Activated CD8-positive, alpha-beta T cell treated with anti-CD3 and anti-CD28 coated beads, Interleukin-2, amount 10 ng/mL, durations not matched to agents 7 days and 5 days (primary cell): ENCODE measurements around the gene RNF215. TPM values are rescaled to one million over a fixed set of nuclear protein-coding genes. Genes with fewer than 3 reads are reported as not detected.
"Not testable (repeated sequence)": the region's sequence is repeated elsewhere in the genome, so short reads cannot be mapped to it uniquely, and the experiment has no call there.

Source experiments
- ATAC-seq: fragments of 150-1000 bp; cut with Tn5 transposase; one replicate; pipeline ENCODE4 v1.10.0; 2021; ENCODE audit warnings: moderate library complexity
- CTCF ChIA-PET: fragments of 350-600 bp; sonication (Branson Sonifier 250); formaldehyde crosslinking; loops from one replicate; lab custom pipeline; 2021; ENCODE audit warnings: antibody characterized with exemption; lab: Charles Lee
- POLR2A ChIA-PET: fragments of 350-600 bp; sonication (Branson Sonifier 250); formaldehyde crosslinking; loops from one replicate; lab custom pipeline; 2021; ENCODE audit warnings: antibody characterized with exemption; lab: Charles Lee
- DNase-seq: peaks from one replicate; pipeline ENCODE4 v3.0.0-alpha.2; 2020
- H3K27ac Mint-ChIP-seq: one replicate; pipeline ENCODE4 v1.8.0; 2021; ENCODE audit warnings: mild to moderate bottlenecking, mixed read lengths
- H3K27me3 Mint-ChIP-seq: one replicate; pipeline ENCODE4 v1.8.0; 2021; ENCODE audit warnings: low read depth, mixed read lengths
- H3K36me3 Mint-ChIP-seq: one replicate; pipeline ENCODE4 v1.8.0; 2021; ENCODE audit warnings: low read depth, mixed read lengths
- H3K4me1 Mint-ChIP-seq: one replicate; pipeline ENCODE4 v1.8.0; 2021; ENCODE audit warnings: low read depth, mixed read lengths
- H3K4me3 Mint-ChIP-seq: one replicate; pipeline ENCODE4 v1.8.0; 2021; ENCODE audit warnings: mild to moderate bottlenecking, mixed read lengths
- H3K9me3 Mint-ChIP-seq: one replicate; pipeline ENCODE4 v1.8.0; 2022; ENCODE audit warnings: mixed read lengths; ENCODE audit not compliant: insufficient read depth
- total RNA-seq, 2 experiments: library from RNA; stranded (reverse); gene quantifications; one replicate each; pipeline ENCODE4 v1.2.3, GENCODE V29; 2021

Gene RNF215
- total RNA-seq, 2 experiments from 2014 or later = 12.0 to 14.6 TPM

- Mint-ChIP-seq H3K4me3 (no peak overlapping the region), H3K36me3 (peaks cover 92% of the 10 kb centered on the region), H3K4me1 (no peaks in the 10 kb centered on the region), H3K9me3 (no peaks in the 10 kb centered on the region), H3K27ac (no peak overlapping the region), H3K27me3 (no peaks in the 10 kb centered on the region)
- DNase-seq (no peak), ATAC-seq (no peak)
- ChIA-PET POLR2A (interaction anchor here (0.9 to 1.3 kb wide), 3 partner anchors 16 to 40 kb away, joined by 3 to 4 read pairs (median 4); partner anchors contain the start of genes CCDC157 and SF3A1), CTCF (interaction anchor here (1.0 to 1.4 kb wide), 2 partner anchors 47 to 53 kb away, joined by 4 to 6 read pairs; partner anchors contain the start of gene RNF215)
Observed at GRCh38 chr22:30340911-30341685, 46.1 kb downstream of the RNF215 start.

GRCh38 chr22:30338802-30339201 is 48.4 kb downstream of the RNF215 start:
- H3K36me3 Mint-ChIP-seq = peaks cover 94% of the 10 kb centered on the region

GRCh38 chr22:30338341-30338740 is 48.9 kb downstream of the RNF215 start:
- not testable (repeated sequence) for H3K4me3 Mint-ChIP-seq, H3K9me3 Mint-ChIP-seq, H3K27ac Mint-ChIP-seq, H3K27me3 Mint-ChIP-seq, ATAC-seq, DNase-seq
- ChIA-PET POLR2A (interaction anchor here (2.3 kb wide), 1 partner anchor 16 kb away, joined by 5 read pairs; no protein-coding TSS in a partner anchor), CTCF (interaction anchor here (1.0 to 1.2 kb wide), 2 partner anchors 10 to 51 kb away, joined by 3 to 4 read pairs; no protein-coding TSS in a partner anchor)
- Mint-ChIP-seq H3K36me3 (peaks cover 91% of the 10 kb centered on the region), H3K4me1 (peaks cover 18% of the 10 kb centered on the region)

More at GRCh38 chr22:30338802-30339201, 48.4 kb downstream of the RNF215 start:
- Mint-ChIP-seq H3K27ac (no peak overlapping the region), H3K4me3 (no peak overlapping the region), H3K9me3 (no peaks in the 10 kb centered on the region), H3K4me1 (peaks cover 13% of the 10 kb centered on the region), H3K27me3 (no peaks in the 10 kb centered on the region)
- ChIA-PET POLR2A (interaction anchor here (2.3 kb wide), 1 partner anchor 15 kb away, joined by 5 read pairs; no protein-coding TSS in a partner anchor), CTCF (interaction anchor here (1.0 kb wide), 1 partner anchor 10 kb away, joined by 3 read pairs; no protein-coding TSS in a partner anchor)
- no peak for DNase-seq
- ATAC-seq = no peak

- DNase-seq (no peak), ATAC-seq (no peak)
- CTCF ChIA-PET = interaction anchor here (1.2 kb wide), 1 partner anchor 50 kb away, joined by 4 read pairs; no protein-coding TSS in a partner anchor
- POLR2A ChIA-PET = interaction anchor here (0.6 to 2.3 kb wide), 3 partner anchors 17 to 32 kb away, joined by 3 to 5 read pairs (median 3); no protein-coding TSS in a partner anchor
- H3K9me3 Mint-ChIP-seq = no peaks in the 10 kb centered on the region
- H3K4me3 Mint-ChIP-seq = no peak overlapping the region
- H3K27me3 Mint-ChIP-seq = no peaks in the 10 kb centered on the region
- peaks cover 91% of the 10 kb centered on the region for H3K36me3 Mint-ChIP-seq
- H3K27ac Mint-ChIP-seq = no peak overlapping the region
- peaks cover 24% of the 10 kb centered on the region for H3K4me1 Mint-ChIP-seq
Observed at GRCh38 chr22:30337461-30337778, 49.8 kb downstream of the RNF215 start.

- H3K27ac Mint-ChIP-seq = peak overlapping the region; percentile 2
- peaks cover 26% of the 10 kb centered on the region for H3K4me1 Mint-ChIP-seq
- POLR2A ChIA-PET = interaction anchor here (1.3 kb wide), 1 partner anchor 32 kb away, joined by 3 read pairs; no protein-coding TSS in a partner anchor
- no peaks in the 10 kb centered on the region for H3K9me3 Mint-ChIP-seq
- H3K36me3 Mint-ChIP-seq = peaks cover 89% of the 10 kb centered on the region
- ATAC-seq = no peak
- CTCF ChIA-PET = interaction anchor here (2.7 kb wide), 1 partner anchor 48 kb away, joined by 18 read pairs; the partner anchor contains the start of gene CASTOR1
- DNase-seq = no peak
- H3K4me3 Mint-ChIP-seq = no peak overlapping the region
- no peaks in the 10 kb centered on the region for H3K27me3 Mint-ChIP-seq
Observed at GRCh38 chr22:30336752-30337460, 50.3 kb downstream of the RNF215 start.

GRCh38 chr22:30335236-30335635 is 52.0 kb downstream of the RNF215 start:
- no peak for ATAC-seq
- peak overlapping the region; percentile 26 for H3K27ac Mint-ChIP-seq

GRCh38 chr22:30334646-30335045 is 52.6 kb downstream of the RNF215 start:
- peaks cover 26% of the 10 kb centered on the region for H3K4me1 Mint-ChIP-seq
- ATAC-seq = no peak

More at GRCh38 chr22:30335236-30335635, 52.0 kb downstream of the RNF215 start:
- Mint-ChIP-seq H3K36me3 (peaks cover 80% of the 10 kb centered on the region), H3K27me3 (no peaks in the 10 kb centered on the region), H3K9me3 (no peaks in the 10 kb centered on the region), H3K4me3 (no peak overlapping the region), H3K4me1 (peaks cover 26% of the 10 kb centered on the region)
- ChIA-PET CTCF (interaction anchor here (2.7 kb wide), 1 partner anchor 46 kb away, joined by 18 read pairs; the partner anchor contains the start of gene CASTOR1), POLR2A (interaction anchor here (0.7 to 1.0 kb wide), 4 partner anchors 15 to 56 kb away, joined by 3 read pairs; partner anchors contain the start of genes CCDC157 and SF3A1)
- no peak for DNase-seq

GRCh38 chr22:30333707-30334087 is 53.5 kb downstream of the RNF215 start:
- Mint-ChIP-seq H3K4me1 (peaks cover 28% of the 10 kb centered on the region), H3K9me3 (no peaks in the 10 kb centered on the region), H3K27me3 (no peaks in the 10 kb centered on the region), H3K27ac (no peak overlapping the region), H3K4me3 (no peak overlapping the region), H3K36me3 (peaks cover 74% of the 10 kb centered on the region)
- CTCF ChIA-PET = interaction anchor here (2.0 kb wide), 1 partner anchor 45 kb away, joined by 10 read pairs; no protein-coding TSS in a partner anchor
- POLR2A ChIA-PET = interaction anchor here (1.4 kb wide), 1 partner anchor 45 kb away, joined by 3 read pairs; the partner anchor contains the start of gene CASTOR1
- ATAC-seq (no peak), DNase-seq (no peak)

More at GRCh38 chr22:30334646-30335045, 52.6 kb downstream of the RNF215 start:
- H3K27me3 Mint-ChIP-seq = no peaks in the 10 kb centered on the region
- peak overlapping the region; percentile 26 for H3K27ac Mint-ChIP-seq
- CTCF ChIA-PET = interaction anchor here (2.7 kb wide), 1 partner anchor 46 kb away, joined by 18 read pairs; the partner anchor contains the start of gene CASTOR1
- peaks cover 78% of the 10 kb centered on the region for H3K36me3 Mint-ChIP-seq
- DNase-seq = no peak
- no peak overlapping the region for H3K4me3 Mint-ChIP-seq
- no peaks in the 10 kb centered on the region for H3K9me3 Mint-ChIP-seq
- POLR2A ChIA-PET = interaction anchor here (0.7 to 1.0 kb wide), 2 partner anchors 16 to 22 kb away, joined by 3 read pairs; partner anchors contain the start of genes CCDC157 and SF3A1

GRCh38 chr22:30332994-30333706 is 54.1 kb downstream of the RNF215 start:
- H3K4me3 Mint-ChIP-seq = no peak overlapping the region
- H3K27ac Mint-ChIP-seq = peak overlapping the region; percentile 30
- DNase-seq = no peak
- ChIA-PET CTCF (interaction anchor here (2.0 kb wide), 1 partner anchor 45 kb away, joined by 10 read pairs; no protein-coding TSS in a partner anchor), POLR2A (interaction anchor here (0.6 to 1.4 kb wide), 5 partner anchors 15 to 229 kb away, joined by 3 read pairs; partner anchors contain the start of genes CASTOR1, CCDC157 and SF3A1)
- peaks cover 72% of the 10 kb centered on the region for H3K36me3 Mint-ChIP-seq
- ATAC-seq = no peak
- H3K4me1 Mint-ChIP-seq = peaks cover 29% of the 10 kb centered on the region
- no peaks in the 10 kb centered on the region for H3K27me3 Mint-ChIP-seq
- no peaks in the 10 kb centered on the region for H3K9me3 Mint-ChIP-seq

GRCh38 chr22:30332551-30332950 is 54.7 kb downstream of the RNF215 start:
- H3K27me3 Mint-ChIP-seq = no peaks in the 10 kb centered on the region
- peaks cover 67% of the 10 kb centered on the region for H3K36me3 Mint-ChIP-seq
- no peak for DNase-seq
- no peak overlapping the region for H3K4me3 Mint-ChIP-seq
- no peak for ATAC-seq
- peaks cover 33% of the 10 kb centered on the region for H3K4me1 Mint-ChIP-seq
- H3K9me3 Mint-ChIP-seq = no peaks in the 10 kb centered on the region
- POLR2A ChIA-PET = interaction anchor here (0.6 to 1.4 kb wide), 7 partner anchors 15 to 229 kb away, joined by 3 read pairs; partner anchors contain the start of genes CASTOR1, CCDC157 and SF3A1
- CTCF ChIA-PET = interaction anchor here (1.4 to 2.0 kb wide), 2 partner anchors 12 to 44 kb away, joined by 5 to 10 read pairs; no protein-coding TSS in a partner anchor
- peak overlapping the region; percentile 49 for H3K27ac Mint-ChIP-seq
